GM19023 (cell line): ENCODE measurements around the gene MIX23.
A peak's percentile ranks its signal among the peaks of the same experiment; 100 is the strongest.

Experiments used
- ATAC-seq: cut with Tn5 transposase; IDR thresholded peaks from one replicate; pipeline ENCODE4 v1.9.1; 2021; ENCODE audit warnings: mild to moderate bottlenecking, moderate library complexity; ENCODE audit not compliant: unreplicated experiment

Gene MIX23

DNA sequence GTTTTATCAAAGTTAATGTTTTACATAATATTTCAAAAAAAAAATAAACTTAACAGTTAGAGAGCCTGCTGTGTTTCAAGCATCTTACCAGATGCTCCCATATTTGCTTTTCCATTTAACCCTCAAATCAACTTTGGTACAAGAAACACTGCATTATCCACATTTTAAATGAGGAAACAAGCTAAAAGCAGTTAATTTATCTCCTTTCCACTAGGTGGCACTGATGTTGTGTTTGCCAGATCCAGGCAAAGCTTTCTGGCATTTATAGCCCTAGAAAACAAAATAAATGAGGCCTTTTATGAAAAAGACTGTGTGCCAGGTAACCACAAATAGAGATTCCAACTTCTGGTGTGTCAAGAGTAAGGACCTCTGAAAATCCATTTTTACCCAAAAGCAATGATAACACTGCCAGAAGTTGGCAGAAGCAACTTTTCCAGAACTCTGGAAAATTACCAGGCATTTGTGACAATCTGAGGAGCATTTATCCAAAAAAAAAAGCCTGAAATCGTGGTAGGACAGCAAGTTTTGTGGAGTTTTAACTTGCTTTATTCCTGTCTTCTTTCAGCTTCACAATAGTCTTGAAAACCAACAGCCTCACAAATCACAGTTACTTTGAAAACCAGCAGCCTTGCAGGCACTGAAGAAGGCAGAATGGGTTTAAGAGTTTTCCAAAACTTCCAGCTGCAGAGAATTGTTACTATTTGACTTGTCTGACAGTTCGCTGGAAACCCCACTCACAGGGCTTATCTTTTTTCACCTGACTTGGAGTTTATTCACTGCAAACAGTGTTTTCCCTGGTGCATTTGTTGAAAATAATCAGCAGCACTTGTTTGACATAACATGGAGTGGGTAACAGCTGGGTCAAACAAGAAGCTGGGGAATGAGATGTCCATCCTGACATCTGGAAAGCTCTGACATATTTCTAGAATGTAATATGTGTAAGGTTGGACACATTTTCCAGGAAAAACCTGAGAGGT lies 10.1 kb upstream of the MIX23 start:
- no peak for ATAC-seq

DNA sequence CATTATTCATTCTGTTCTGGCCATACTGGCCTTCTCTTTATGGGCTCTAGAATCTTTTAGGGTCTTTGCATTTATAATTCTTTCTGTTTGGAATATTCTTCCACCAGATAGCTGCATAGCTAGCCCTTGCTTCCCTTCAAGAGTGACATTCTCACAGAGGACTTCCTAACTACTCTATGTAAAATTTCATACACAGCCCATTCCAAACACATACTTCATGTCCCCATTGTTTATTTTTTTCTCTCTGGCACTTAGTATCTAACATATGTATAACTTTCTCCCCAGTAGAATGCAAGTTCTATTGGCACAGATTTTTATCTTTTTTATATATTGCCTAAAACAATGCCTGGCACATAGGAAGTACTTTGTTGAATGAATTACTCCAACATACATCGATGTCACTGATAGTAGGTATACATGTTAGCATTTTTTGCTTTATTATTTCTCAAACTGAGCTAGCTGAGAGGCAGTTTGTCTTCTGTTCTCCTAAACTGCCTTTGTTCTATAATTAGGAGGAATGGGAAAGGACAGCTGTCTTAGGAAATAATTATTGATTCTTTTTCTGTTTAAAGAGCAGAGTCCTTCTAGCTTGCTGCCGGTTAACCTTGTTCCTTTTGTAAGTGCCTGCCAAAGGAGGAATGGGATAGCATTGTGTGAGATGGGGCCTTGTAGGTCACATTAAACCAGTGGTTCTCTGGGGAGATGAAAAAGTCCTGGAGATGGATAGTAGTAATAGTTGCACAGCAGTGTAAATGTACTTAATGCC lies 8.8 kb upstream of the MIX23 start:
- ATAC-seq = no peak

DNA sequence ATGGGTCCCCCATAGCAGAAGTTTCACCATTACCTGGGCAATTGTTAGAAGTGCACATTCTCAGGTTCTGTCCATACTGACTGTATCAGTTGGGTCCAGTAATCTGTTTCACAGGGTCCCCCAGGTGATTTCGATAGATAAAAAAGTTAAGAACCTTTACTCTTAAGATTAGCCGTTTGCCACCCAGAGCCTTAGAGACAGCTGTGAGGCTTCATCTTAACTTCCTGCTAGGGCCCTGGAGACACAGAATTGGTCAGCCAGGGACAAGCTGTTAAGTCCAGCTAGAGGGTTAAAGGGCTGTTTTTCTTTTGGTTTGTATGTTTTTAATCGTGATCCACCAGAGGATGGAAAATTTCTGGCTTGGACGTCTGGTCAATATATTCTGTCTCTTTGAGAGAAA lies 7.6 kb upstream of the MIX23 start:
- ATAC-seq = no peak

DNA sequence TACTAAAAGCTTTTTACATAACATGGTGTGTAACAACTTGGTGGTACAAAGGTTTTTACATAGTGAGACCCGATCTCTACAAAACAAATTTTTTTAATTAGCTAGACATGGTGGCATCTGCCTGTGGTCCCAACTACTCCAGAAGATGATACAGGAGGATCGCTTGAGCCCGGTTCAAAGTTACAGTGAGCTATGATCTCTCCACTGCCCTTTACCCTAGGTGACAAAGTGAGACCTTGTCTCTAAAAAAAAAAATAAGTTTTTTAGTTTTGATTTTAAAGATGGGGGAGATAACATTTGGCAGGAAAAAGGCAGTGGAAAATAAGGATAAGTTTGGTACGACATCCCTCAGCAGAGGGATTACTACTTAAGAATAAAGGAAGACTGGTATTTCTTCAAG lies 6.9 kb upstream of the MIX23 start:
- no peak for ATAC-seq

DNA sequence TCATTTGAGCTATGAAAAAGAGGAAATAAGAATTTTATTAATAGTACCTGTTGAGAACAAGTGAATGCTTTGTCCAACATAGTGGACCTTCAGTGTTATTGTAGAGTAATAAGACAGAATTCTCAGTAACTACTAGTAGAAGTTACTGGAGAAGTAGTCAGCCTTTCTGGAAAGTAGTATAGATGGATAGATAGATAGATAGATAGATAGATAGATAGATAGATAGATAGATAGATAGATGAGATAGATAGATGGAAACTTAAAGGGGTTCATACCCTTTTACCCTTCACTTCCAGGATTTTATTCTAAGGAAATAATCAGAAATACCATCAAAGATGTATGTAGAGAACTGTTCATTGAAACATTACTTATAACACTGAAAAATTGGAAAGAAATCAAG lies 6.2 kb upstream of the MIX23 start:
- ATAC-seq = no peak

DNA sequence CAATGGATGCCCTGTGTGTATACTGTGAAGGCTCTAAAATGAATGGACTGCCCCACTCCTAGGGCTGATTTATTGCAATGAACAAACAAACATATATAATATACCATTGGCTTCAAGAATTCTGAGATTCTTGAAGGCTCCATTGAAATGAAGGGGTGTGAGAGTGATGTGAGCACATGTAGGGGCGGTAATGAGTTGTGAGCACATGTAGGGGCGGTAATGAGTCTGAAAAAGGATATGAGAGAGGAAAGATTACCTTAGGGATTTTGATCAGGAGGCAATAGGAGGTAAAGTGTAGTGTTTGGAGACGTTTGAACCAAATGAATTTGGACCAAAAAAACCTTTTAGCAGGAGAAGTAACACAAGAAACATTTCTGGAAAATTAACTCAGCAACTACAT lies 4.7 kb upstream of the MIX23 start:
- no peak for ATAC-seq

DNA sequence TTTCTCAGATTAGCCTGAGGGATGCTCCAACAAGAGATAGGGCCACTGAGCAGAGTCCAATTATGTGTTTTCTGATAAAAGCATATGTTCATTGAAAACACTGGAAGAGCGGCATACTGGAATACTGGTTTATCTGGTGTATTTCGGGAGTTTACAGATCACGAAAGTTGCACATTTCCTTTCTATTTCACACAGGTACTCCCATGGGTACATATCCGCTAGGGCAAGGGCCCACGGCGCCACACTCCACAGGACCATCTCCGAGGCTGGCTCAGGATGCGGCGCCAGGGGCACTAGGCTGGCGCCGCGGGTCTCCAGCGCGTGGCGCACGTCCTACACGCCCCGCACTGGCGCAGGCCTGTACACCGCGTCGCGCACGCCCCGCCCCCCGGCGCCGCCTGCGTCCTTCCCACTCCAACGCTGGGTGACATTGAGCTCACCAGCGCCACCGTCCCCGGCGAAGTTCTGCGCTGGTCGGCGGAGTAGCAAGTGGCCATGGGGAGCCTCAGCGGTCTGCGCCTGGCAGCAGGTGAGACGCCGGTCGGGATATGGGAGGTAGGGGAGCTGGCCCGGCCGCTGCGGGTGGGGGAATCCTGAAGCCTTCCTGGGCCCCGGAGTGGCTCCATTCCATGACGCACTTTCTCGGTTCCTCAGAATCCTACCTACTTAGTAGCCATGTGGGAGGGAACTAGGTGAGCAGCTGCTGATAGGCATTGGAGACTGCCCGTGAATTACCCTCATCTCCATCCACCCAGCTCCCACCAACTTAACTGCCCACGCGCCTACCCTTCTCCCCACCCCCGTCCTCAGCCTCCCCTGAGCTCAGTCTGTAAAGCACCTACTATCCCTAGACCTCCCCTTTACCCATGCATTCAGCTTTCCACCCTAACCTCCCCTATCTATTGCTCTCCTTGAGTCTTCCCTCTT lies 1.0 kb upstream of the MIX23 start, which contains the start of gene FAM162A:
Gene FAM162A, plus strand, starts transcription at position 412 of the 927 bp plus-strand sequence. Its CDS starts 84 bp downstream, at position 496.
- peak; percentile 94 for ATAC-seq

DNA sequence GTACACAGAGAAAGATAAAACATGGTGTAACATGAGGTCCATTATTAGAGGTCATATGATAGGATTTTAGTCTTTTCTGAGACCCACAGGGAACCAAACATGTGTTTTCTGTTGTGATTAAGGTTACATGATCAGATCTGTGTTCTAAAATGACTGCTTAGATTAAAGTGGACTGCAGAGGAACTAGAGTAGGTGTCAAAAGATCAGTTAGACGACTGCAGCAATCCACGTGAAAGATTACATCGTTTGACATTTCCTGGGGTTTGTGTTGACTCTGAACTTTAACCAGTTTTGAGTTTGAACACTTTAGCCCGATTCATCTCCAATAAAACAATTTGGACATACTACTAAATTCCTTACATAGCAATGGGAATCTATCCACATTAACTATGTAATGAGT lies 5.1 kb downstream of the MIX23 start:
- no peak for ATAC-seq

DNA sequence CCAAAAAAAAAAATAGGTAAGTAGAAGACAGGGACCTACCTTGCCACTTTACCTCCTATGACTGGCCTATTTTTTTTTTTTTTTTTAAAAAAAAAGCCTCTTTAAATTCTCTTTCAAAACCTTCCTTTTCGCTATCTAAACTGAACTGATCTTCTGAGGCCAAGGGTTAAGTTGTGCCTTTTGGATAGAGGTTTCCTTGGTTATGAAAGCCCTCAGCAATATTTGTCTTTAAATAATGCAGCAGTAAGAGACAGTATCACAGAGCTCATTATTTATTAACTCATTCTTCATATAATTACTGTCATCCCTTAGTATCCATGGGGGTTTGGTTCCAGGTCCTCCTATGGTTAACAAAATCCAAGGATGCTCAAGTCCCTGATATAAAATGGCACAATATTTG lies 9.0 kb downstream of the MIX23 start:
- no peak for ATAC-seq

DNA sequence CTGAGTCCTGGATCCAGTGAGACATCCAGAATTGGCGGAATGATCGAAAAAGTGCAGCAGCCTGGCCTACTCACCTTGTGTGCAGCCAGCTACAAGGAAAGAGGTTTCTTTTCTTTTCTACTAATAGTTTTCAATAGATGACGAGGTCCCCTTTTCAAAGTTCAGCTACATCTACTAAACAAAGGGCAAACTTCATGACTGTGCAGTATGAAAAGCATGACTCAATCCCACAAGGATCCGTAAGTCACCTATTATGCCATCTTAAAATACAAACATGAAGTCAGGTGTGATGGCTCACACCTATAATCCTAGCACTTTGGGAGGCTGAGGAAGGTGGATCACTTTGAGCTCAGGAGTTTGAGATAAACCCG lies 16.7 kb downstream of the MIX23 start:
- no peak for ATAC-seq

DNA sequence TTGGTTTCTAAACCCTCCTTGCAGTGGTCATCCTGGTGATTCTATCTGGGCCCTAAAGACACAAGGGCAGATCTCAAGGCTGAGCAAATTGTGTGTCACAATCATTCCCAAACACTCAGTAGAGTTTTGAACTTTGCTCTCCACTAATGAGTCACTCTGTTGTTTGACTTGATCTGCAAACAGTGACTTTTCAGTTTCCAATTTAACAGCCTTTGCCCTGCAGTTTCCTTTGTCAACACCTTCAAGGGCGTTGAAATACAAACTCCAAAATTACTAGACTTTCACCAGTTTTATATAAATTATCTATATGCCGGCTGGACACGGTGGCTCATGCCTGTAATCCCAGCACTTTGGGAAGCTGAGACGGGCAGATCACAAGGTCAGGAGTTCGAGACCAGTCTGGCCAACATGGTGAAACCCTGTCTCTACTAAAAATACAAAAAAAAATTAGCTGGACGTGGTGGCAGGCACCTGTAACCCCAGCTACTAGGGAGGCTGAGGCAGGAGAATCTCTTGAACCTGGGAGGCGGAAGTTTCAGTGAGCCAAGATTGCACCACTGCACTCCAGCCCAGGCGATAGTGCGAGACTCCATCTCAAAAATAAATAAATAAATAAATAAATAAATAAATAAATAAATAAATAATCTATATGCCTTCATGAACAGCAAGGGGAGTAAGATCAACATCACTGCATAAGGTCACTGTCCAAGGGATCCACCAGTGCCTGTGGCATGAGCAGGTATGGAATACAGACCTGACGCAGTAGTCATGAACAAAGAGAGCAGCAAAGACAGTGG lies 17.3 kb downstream of the MIX23 start:
- ATAC-seq = peak; percentile 91

DNA sequence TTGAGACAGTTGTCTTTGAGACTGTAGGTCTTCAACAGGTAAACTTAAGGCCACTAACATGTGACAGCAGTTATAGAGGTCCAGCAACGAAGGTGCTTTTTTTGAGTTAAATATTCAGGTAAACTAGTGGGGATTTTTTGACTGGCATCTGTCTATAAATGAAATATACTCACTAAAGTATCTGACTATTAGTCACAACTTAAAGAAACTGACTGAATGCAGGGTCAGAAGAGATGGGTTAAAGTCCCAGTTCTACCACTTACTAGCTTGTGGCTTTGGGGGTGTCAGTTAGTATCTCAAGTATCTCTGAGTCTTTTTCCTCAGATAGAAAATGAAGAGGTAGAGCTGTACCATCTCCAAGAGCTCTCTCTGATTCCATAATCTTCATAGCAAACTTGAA lies 18.0 kb downstream of the MIX23 start:
- ATAC-seq = peak; percentile 66

DNA sequence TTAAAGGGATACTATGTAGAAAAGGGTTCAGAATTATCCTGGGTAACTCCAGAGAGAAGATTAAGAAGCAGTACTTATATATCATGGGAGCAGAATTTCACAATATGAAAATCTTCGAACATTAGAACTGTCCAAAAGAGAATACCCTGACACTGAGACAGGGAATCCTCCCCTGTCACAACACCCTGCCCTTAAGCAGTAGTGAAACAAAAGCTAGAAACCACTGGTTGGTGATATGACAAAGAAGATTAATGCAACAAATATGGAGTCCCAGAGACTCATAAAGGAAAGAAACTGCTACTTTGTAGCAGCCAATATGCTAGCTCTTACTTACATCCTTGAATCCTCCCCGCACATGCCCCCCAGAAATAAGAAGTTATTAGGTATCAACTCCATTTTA lies 18.5 kb downstream of the MIX23 start:
- no peak for ATAC-seq

DNA sequence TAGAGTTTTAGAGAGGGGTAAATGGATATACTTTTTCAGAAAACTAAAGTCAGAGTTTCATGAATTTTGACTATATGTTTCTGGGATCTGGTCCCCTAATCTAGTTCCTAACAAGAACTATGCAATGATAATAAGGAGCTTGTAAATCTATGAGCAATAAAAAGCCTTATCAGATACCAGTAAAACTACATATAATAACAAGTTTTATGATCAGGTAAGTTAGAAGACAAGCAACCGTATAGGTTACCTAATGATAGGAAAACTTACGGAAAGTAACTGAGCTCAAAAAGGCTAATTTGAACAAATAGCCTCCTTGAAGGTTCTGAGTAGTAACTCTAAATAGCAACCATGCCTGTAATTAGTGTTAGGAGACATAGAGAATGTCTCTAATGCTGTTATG lies 21.0 kb downstream of the MIX23 start:
- ATAC-seq = no peak

DNA sequence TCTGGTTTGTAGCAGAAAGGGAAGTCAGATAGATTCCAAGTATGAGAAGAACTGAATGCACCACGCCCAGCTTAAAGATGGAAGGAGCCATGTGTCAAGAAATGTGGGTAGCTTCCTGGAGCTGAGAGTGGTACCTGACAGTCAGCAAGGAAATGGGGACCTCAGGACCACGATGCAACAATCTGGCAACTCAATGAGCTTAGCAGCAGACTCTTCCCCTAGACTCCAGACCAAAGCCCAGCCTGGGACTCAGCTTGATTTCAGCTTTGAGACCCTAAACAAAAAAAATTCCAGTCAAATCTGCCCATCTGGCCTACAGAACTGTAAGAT lies 24.4 kb downstream of the MIX23 start:
- ATAC-seq = no peak

DNA sequence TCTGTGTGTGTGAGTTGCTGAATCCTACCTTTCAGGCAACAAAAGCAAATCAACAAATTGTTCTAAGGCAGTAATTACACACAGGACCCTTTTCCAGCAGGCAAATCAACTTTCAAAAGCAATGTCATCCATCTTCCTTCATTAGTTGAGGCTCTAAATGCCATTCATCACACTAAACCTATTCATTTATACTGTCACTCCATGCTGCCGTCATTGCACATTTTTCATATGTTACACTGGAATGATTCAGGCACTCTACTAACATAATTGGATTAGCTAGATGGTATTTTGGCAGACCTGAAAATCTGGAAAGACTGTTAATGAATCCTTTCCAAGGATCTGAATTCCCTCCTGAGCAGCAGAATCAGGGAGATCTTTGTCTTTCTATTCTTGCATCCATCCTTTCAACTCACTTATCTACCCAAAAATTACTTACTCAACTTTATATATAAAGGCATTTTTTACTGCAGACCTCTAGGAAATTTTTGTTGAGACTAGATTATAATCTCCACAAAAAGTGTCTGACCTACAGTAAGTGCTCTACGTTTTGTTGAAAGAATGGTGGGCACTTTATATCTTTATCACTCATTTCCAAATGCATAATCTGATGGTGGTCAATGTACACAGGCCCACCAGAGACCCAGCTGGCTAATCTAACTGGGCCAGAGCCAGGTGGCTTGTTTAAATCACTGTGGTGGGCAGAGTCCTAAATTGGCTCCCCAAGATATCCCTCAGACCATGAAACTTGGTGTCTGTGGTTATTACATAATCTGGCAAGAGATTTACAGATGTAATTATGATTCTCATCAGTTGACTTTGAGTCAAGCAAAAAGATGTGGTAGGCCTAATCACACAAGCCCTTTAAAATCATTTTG lies 25.0 kb downstream of the MIX23 start:
- ATAC-seq = no peak

DNA sequence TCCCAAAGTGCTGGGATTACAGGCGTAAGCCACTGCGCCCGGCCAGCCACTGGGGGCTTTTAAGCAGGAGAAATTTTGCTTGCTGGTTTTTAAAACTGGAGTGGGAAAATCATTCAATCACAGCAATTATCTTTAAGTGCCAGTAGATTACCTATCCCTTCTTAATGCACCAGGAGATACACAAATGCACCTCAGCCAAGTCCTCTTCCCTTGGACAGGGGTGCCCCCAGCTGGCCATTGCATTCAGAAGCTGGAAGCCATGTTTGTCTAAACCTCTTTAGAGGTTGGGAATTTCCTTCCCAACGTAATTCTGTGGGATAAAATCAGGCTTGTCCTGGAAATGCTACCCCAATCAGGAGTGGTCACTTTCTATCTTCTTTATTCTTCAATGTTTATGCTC lies 26.6 kb downstream of the MIX23 start:
- no peak for ATAC-seq

DNA sequence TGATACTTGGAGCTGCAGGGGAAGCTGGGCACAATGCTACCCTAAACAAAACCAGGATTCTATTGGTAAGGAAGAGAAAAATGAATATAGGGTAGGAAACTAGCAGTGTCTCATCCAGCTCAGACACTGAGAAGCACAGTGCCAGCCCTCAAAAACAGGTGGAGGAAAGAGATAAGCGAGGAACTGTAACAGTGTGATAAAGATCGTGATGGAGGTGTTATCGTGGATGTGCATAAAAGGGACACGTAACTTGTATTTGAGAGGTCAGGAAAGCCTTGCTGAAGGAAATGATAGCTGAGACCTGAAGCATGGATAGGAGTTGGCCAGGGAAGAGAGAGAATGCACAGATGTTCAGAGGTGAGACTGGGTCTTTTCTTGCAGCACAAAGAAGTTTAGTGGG lies 27.4 kb downstream of the MIX23 start:
- no peak for ATAC-seq

DNA sequence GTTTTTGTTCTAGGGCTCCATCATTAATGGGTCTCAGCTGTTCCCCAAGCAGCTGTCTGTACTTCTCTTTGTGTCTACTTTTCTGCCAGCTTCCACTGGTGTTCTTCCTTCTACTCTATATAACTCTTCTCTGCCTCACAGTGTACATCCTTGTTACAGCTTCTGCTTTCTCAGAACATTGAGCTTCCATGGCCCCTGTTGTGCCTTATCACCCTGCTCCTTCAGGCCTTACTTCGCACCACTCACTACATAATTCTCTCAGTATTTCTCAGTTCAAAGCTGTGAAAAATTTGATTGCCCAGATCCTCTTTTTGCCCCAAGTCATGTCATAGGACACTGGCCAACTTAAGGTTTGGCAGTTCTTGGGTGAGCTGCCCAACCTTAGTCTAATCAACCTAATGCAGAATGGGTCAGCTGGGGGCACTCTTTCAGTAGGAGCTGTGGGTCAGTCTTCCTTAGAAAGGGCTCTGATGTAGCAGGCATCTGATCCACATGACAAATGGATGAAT lies 29.1 kb downstream of the MIX23 start:
- ATAC-seq = no peak
